WTC11 (cell line): Measurements from ENCODE around the gene MBP. TPM values are rescaled to one million over a fixed set of nuclear protein-coding genes. Genes with fewer than 3 reads are reported as not detected.

ENCODE experiments used
- ATAC-seq: fragments of 200-7000 bp; cut with Tn5 transposase; 2 replicates; pipeline ENCODE4 v1.10.0; 2021; ENCODE audit warnings: mild to moderate bottlenecking, moderate library complexity
- CTCF ChIA-PET: fragments of 300-600 bp; sonication (Branson Sonifier 250); formaldehyde crosslinking; loops from one replicate; lab custom pipeline; 2021; ENCODE audit warnings: antibody characterized with exemption; lab: Charles Lee
- POLR2A ChIA-PET: fragments of 350-600 bp; sonication (Branson Sonifier 250); formaldehyde crosslinking; loops from one replicate; lab custom pipeline; 2021; ENCODE audit warnings: antibody characterized with exemption; lab: Charles Lee
- DNase-seq: peaks from one replicate; pipeline ENCODE4 v3.0.0; 2021; ENCODE audit warnings: low spot score
- H3K27ac Mint-ChIP-seq: 2 replicates; pipeline ENCODE4 v1.8.0; 2021; ENCODE audit warnings: mixed read lengths
- H3K27me3 Mint-ChIP-seq: 2 replicates; pipeline ENCODE4 v1.8.0; 2021; ENCODE audit warnings: low read depth, mild to moderate bottlenecking, moderate library complexity, mixed read lengths
- H3K36me3 Mint-ChIP-seq: 2 replicates; pipeline ENCODE4 v1.8.0; 2021; ENCODE audit warnings: mixed read lengths
- H3K4me1 Mint-ChIP-seq: 2 replicates; pipeline ENCODE4 v1.8.0; 2022; ENCODE audit warnings: mixed read lengths
- H3K4me3 Mint-ChIP-seq: 2 replicates; pipeline ENCODE4 v1.8.0; 2021; ENCODE audit warnings: mild to moderate bottlenecking, moderate library complexity, mixed read lengths
- H3K9me3 Mint-ChIP-seq: 2 replicates; pipeline ENCODE4 v1.8.0; 2021; ENCODE audit warnings: mixed read lengths
- ATF1 ChIP-seq: sonication (generic); formaldehyde crosslinking; IDR thresholded peaks from 2 replicates; pipeline ENCODE4 v1.8.1; 2023; ENCODE audit warnings: mild to moderate bottlenecking, moderate library complexity, missing genetic modification reagents
- CREM ChIP-seq: sonication (generic); formaldehyde crosslinking; IDR thresholded peaks from 2 replicates; pipeline ENCODE4 v1.8.1; 2022; ENCODE audit warnings: mild to moderate bottlenecking, missing genetic modification reagents, moderate library complexity
- ELF4 ChIP-seq: sonication (generic); formaldehyde crosslinking; IDR thresholded peaks from 2 replicates; pipeline ENCODE4 v1.8.1; 2022; ENCODE audit warnings: low read depth, mild to moderate bottlenecking, moderate library complexity, missing genetic modification reagents
- GABPB1 ChIP-seq: sonication (generic); formaldehyde crosslinking; IDR thresholded peaks from 2 replicates; pipeline ENCODE4 v1.8.1; 2023; ENCODE audit warnings: mild to moderate bottlenecking, missing genetic modification reagents
- GTF2I ChIP-seq: fragments of 250-450 bp; sonication (Bioruptor Pico); conservative IDR thresholded peaks from 2 replicates; pipeline ENCODE4 v1.4.0; 2021; ENCODE audit warnings: mild to moderate bottlenecking
- HMGA2 ChIP-seq: fragments of 250-450 bp; sonication (Bioruptor Pico); IDR thresholded peaks from 2 replicates; pipeline ENCODE4 v1.4.0; 2021; ENCODE audit warnings: mild to moderate bottlenecking, moderate library complexity
- JAZF1 ChIP-seq: fragments of 250-450 bp; sonication (Bioruptor Pico); IDR thresholded peaks from 2 replicates; pipeline ENCODE4 v1.9.0; 2021; ENCODE audit warnings: moderate library complexity, mild to moderate bottlenecking, inconsistent platforms
- JUN ChIP-seq: sonication (generic); formaldehyde crosslinking; IDR thresholded peaks from 2 replicates; pipeline ENCODE4 v1.8.0; 2023; ENCODE audit warnings: mild to moderate bottlenecking, missing genetic modification reagents
- MXD4 ChIP-seq: fragments of 250-450 bp; sonication (Bioruptor Pico); IDR thresholded peaks from 2 replicates; pipeline ENCODE4 v1.8.0; 2021; ENCODE audit warnings: mild to moderate bottlenecking, moderate library complexity, borderline replicate concordance
- MYBL2 ChIP-seq: sonication (generic); formaldehyde crosslinking; IDR thresholded peaks from 2 replicates; pipeline ENCODE4 v1.8.1; 2023; ENCODE audit warnings: mild to moderate bottlenecking, moderate library complexity, missing genetic modification reagents
- NR2C2 ChIP-seq: sonication (generic); formaldehyde crosslinking; IDR thresholded peaks from 2 replicates; pipeline ENCODE4 v1.8.0; 2022; ENCODE audit warnings: mild to moderate bottlenecking, missing genetic modification reagents
- SOX15 ChIP-seq: fragments of 250-450 bp; sonication (Bioruptor Pico); IDR thresholded peaks from 2 replicates; pipeline ENCODE4 v1.9.0; 2021; ENCODE audit warnings: mild to moderate bottlenecking
- ZBTB21 ChIP-seq: sonication (generic); formaldehyde crosslinking; IDR thresholded peaks from 2 replicates; pipeline ENCODE4 v1.8.1; 2023; ENCODE audit warnings: mild to moderate bottlenecking, missing genetic modification reagents, borderline replicate concordance
- total RNA-seq: library from RNA; stranded (reverse); gene quantifications from 3 replicates; pipeline ENCODE4 v1.2.3, GENCODE V29; 2021
- TF ChIP-seq, protein P1 (sequence below): fragments of 250-450 bp; sonication (Bioruptor Pico); IDR thresholded peaks from 2 replicates; pipeline ENCODE4 v1.9.0; 2021; ENCODE audit warnings: mild to moderate bottlenecking, borderline replicate concordance
- TF ChIP-seq, protein P2 (sequence below): sonication (generic); formaldehyde crosslinking; IDR thresholded peaks from 2 replicates; pipeline ENCODE4 v1.8.0; 2023; ENCODE audit warnings: missing genetic modification reagents
- TF ChIP-seq, protein P3 (sequence below): sonication (generic); formaldehyde crosslinking; IDR thresholded peaks from 2 replicates; pipeline ENCODE4 v1.8.1; 2023; ENCODE audit warnings: mild to moderate bottlenecking, missing genetic modification reagents, borderline replicate concordance
- TF ChIP-seq, protein P4 (sequence below): sonication (generic); formaldehyde crosslinking; IDR thresholded peaks from 2 replicates; pipeline ENCODE4 v1.8.1; 2022; ENCODE audit warnings: low read depth, mild to moderate bottlenecking, moderate library complexity, missing genetic modification reagents, borderline replicate concordance
- TF ChIP-seq, protein P5 (sequence below): sonication (generic); formaldehyde crosslinking; IDR thresholded peaks from 2 replicates; pipeline ENCODE4 v1.8.1; 2022; ENCODE audit warnings: mild to moderate bottlenecking, moderate library complexity, missing genetic modification reagents
- TF ChIP-seq, protein P6 (sequence below): fragments of 250-450 bp; sonication (Bioruptor Pico); IDR thresholded peaks from 2 replicates; pipeline ENCODE4 v1.9.0; 2021; ENCODE audit warnings: mild to moderate bottlenecking
- TF ChIP-seq, protein P7 (sequence below): sonication (generic); formaldehyde crosslinking; IDR thresholded peaks from 2 replicates; pipeline ENCODE4 v1.8.0; 2022; ENCODE audit warnings: mild to moderate bottlenecking, missing genetic modification reagents

MBP gene
- total RNA-seq, 1 experiment from 2014 or later: 19.6 TPM

DNA sequence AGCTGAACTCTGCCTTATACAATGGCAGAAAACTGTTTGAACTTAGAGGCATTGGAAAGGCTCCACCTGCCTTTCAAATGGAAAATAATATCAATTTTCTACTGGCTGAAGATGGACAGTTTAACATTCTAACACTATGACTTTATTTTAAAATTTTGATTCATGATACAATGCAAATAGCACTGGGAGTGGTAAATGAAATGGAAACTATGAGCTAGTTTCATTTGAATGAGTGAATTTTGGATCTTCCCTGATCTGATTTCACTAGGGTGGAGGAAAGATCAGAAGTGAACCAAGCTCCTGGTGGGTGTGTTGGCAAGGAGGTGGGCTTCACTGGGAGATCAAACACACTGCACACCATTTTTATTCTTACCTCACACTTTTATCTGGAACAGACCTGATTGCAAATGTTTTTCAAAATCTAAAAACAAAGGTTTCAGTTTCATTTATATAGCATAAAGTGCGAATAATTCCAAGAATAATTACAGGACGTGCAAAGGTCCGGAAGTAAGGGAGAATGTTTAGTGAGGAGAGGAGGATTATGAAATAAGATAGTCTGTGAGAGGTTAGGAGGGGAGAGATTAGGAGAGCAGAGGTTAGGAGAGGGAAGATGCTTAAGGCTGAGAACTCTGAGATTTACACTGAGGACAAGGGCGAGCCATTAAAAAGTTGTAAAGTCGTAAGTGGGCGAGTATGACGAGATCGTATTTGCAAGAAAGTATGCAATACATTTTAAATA, 18.6 kb upstream of the MBP start:
- Mint-ChIP-seq H3K9me3 (peaks cover 25% of the 10 kb centered on the region), H3K4me1 (peaks cover 18% of the 10 kb centered on the region), H3K27me3 (no peaks in the 10 kb centered on the region), H3K27ac (no peak overlapping the region), H3K4me3 (no peak overlapping the region), H3K36me3 (peaks cover 7% of the 10 kb centered on the region)
- ChIA-PET CTCF (interaction anchor here (0.9 kb wide), 1 partner anchor 13 kb away, joined by 4 read pairs; no protein-coding TSS in a partner anchor), POLR2A (no interaction called here)
- ATAC-seq: no peak
- TF ChIP-seq HMGA2 (CRISPR knock-in tag) (no peak), JUN (CRISPR knock-in tag) (no peak), ATF1 (CRISPR knock-in tag) (no peak), ZBTB21 (CRISPR knock-in tag) (no peak), JAZF1 (CRISPR knock-in tag) (no peak), GTF2I (CRISPR knock-in tag) (no peak), CREM (CRISPR knock-in tag) (no peak), SOX15 (CRISPR knock-in tag) (no peak), NR2C2 (CRISPR knock-in tag) (no peak), MXD4 (CRISPR knock-in tag) (no peak), ELF4 (CRISPR knock-in tag) (no peak)
- TF ChIP-seq, protein P1, sequence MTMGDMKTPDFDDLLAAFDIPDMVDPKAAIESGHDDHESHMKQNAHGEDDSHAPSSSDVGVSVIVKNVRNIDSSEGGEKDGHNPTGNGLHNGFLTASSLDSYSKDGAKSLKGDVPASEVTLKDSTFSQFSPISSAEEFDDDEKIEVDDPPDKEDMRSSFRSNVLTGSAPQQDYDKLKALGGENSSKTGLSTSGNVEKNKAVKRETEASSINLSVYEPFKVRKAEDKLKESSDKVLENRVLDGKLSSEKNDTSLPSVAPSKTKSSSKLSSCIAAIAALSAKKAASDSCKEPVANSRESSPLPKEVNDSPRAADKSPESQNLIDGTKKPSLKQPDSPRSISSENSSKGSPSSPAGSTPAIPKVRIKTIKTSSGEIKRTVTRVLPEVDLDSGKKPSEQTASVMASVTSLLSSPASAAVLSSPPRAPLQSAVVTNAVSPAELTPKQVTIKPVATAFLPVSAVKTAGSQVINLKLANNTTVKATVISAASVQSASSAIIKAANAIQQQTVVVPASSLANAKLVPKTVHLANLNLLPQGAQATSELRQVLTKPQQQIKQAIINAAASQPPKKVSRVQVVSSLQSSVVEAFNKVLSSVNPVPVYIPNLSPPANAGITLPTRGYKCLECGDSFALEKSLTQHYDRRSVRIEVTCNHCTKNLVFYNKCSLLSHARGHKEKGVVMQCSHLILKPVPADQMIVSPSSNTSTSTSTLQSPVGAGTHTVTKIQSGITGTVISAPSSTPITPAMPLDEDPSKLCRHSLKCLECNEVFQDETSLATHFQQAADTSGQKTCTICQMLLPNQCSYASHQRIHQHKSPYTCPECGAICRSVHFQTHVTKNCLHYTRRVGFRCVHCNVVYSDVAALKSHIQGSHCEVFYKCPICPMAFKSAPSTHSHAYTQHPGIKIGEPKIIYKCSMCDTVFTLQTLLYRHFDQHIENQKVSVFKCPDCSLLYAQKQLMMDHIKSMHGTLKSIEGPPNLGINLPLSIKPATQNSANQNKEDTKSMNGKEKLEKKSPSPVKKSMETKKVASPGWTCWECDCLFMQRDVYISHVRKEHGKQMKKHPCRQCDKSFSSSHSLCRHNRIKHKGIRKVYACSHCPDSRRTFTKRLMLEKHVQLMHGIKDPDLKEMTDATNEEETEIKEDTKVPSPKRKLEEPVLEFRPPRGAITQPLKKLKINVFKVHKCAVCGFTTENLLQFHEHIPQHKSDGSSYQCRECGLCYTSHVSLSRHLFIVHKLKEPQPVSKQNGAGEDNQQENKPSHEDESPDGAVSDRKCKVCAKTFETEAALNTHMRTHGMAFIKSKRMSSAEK: no peak
- TF ChIP-seq, protein P2, sequence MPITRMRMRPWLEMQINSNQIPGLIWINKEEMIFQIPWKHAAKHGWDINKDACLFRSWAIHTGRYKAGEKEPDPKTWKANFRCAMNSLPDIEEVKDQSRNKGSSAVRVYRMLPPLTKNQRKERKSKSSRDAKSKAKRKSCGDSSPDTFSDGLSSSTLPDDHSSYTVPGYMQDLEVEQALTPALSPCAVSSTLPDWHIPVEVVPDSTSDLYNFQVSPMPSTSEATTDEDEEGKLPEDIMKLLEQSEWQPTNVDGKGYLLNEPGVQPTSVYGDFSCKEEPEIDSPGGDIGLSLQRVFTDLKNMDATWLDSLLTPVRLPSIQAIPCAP: no peak
- TF ChIP-seq, protein P3, sequence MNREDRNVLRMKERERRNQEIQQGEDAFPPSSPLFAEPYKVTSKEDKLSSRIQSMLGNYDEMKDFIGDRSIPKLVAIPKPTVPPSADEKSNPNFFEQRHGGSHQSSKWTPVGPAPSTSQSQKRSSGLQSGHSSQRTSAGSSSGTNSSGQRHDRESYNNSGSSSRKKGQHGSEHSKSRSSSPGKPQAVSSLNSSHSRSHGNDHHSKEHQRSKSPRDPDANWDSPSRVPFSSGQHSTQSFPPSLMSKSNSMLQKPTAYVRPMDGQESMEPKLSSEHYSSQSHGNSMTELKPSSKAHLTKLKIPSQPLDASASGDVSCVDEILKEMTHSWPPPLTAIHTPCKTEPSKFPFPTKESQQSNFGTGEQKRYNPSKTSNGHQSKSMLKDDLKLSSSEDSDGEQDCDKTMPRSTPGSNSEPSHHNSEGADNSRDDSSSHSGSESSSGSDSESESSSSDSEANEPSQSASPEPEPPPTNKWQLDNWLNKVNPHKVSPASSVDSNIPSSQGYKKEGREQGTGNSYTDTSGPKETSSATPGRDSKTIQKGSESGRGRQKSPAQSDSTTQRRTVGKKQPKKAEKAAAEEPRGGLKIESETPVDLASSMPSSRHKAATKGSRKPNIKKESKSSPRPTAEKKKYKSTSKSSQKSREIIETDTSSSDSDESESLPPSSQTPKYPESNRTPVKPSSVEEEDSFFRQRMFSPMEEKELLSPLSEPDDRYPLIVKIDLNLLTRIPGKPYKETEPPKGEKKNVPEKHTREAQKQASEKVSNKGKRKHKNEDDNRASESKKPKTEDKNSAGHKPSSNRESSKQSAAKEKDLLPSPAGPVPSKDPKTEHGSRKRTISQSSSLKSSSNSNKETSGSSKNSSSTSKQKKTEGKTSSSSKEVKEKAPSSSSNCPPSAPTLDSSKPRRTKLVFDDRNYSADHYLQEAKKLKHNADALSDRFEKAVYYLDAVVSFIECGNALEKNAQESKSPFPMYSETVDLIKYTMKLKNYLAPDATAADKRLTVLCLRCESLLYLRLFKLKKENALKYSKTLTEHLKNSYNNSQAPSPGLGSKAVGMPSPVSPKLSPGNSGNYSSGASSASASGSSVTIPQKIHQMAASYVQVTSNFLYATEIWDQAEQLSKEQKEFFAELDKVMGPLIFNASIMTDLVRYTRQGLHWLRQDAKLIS (CRISPR knock-in tag): no peak
- TF ChIP-seq, protein P4, sequence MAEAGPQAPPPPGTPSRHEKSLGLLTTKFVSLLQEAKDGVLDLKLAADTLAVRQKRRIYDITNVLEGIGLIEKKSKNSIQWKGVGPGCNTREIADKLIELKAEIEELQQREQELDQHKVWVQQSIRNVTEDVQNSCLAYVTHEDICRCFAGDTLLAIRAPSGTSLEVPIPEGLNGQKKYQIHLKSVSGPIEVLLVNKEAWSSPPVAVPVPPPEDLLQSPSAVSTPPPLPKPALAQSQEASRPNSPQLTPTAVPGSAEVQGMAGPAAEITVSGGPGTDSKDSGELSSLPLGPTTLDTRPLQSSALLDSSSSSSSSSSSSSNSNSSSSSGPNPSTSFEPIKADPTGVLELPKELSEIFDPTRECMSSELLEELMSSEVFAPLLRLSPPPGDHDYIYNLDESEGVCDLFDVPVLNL (CRISPR knock-in tag): no peak
- DNase-seq: no peak

DNA sequence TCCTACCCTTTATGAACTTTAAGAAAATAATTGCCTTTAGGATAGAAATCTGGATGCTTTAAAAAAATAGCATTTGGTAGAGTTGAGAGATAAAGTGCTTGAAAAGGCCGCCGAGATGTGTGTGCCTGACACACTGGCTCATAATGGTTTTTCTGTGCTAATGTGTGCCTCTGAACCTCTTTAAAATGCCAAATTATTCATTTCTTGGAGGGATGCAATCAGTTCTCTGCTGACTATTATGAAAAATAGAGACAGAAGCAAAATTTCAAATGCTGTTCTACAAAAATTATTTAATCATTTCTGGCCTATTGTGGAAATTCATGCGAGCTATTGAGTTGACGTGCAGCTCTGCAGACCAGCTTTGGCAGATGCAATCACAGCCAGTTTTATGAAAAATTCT, 18.0 kb upstream of the MBP start:
- DNase-seq (no peak), ATAC-seq (no peak)
- Mint-ChIP-seq H3K36me3 (peaks cover 7% of the 10 kb centered on the region), H3K4me3 (no peak overlapping the region), H3K4me1 (peaks cover 18% of the 10 kb centered on the region), H3K27ac (no peak overlapping the region), H3K27me3 (no peaks in the 10 kb centered on the region), H3K9me3 (peaks cover 25% of the 10 kb centered on the region)
- ChIA-PET POLR2A (no interaction called here), CTCF (interaction anchor here (0.7 to 0.9 kb wide), 2 partner anchors 12 to 15 kb away, joined by 3 to 4 read pairs; no protein-coding TSS in a partner anchor)
- TF ChIP-seq, protein P5, sequence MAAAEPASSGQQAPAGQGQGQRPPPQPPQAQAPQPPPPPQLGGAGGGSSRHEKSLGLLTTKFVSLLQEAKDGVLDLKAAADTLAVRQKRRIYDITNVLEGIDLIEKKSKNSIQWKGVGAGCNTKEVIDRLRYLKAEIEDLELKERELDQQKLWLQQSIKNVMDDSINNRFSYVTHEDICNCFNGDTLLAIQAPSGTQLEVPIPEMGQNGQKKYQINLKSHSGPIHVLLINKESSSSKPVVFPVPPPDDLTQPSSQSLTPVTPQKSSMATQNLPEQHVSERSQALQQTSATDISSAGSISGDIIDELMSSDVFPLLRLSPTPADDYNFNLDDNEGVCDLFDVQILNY: no peak
- TF ChIP-seq GABPB1: no peak
- TF ChIP-seq, protein P6, sequence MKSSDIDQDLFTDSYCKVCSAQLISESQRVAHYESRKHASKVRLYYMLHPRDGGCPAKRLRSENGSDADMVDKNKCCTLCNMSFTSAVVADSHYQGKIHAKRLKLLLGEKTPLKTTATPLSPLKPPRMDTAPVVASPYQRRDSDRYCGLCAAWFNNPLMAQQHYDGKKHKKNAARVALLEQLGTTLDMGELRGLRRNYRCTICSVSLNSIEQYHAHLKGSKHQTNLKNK (CRISPR knock-in tag): no peak
- TF ChIP-seq, protein P7, sequence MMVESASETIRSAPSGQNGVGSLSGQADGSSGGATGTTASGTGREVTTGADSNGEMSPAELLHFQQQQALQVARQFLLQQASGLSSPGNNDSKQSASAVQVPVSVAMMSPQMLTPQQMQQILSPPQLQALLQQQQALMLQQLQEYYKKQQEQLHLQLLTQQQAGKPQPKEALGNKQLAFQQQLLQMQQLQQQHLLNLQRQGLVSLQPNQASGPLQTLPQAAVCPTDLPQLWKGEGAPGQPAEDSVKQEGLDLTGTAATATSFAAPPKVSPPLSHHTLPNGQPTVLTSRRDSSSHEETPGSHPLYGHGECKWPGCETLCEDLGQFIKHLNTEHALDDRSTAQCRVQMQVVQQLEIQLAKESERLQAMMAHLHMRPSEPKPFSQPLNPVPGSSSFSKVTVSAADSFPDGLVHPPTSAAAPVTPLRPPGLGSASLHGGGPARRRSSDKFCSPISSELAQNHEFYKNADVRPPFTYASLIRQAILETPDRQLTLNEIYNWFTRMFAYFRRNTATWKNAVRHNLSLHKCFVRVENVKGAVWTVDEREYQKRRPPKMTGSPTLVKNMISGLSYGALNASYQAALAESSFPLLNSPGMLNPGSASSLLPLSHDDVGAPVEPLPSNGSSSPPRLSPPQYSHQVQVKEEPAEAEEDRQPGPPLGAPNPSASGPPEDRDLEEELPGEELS (CRISPR knock-in tag): no peak
- no peak for TF ChIP-seq MYBL2 (CRISPR knock-in tag)
- TF ChIP-seq, protein P4 (CRISPR knock-in tag): no peak
